Retina (tissue), 1 donor: ENCODE results near the gene KCNQ1.

Experiments
- DNase-seq: peaks from one replicate; pipeline ENCODE4 v3.0.0-alpha.2; 2016

KCNQ1 gene

DNA sequence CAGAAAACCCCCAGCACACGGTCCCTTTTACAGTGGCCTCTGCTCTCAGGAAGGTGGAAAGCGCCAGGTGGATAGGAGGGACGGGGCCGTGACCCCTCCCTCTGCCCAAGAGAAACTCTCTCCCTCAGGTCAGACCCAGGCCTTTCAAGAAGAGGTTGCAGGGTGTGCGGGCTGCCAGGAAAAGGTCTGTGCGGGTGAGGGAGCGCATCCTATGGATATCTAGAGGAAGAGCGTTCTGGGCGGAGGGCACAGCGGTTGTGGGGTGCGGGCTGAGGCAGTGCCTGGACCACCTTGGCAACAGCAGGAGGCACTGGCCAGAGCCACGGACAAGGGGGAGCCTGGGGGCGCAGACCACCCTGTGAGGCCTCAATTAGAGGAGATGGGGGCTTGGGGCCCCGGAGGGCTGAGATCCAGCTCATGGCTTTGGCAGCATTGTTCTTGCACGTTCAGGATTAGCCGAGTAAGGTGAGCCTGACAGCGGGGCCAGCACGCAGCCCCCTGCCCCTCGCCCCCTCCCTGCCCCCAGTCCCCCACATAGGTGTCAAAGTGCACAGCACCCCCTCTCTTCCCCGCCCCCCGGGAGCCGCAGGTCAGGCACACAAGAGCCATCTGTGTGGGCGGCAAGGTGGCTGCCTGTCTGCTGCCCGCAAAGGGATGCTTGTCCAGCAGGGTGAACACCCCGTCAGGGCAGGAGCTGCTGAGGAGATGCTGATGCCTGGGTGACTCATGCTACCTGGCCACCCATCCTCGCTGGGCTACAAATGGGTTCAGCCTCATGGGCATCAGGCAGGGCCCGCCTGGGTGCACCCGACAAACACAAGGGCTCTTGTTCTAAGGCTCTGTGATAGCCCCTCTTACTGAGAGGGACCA lies 347.8 kb downstream of the KCNQ1 start:
- no peak for DNase-seq

DNA sequence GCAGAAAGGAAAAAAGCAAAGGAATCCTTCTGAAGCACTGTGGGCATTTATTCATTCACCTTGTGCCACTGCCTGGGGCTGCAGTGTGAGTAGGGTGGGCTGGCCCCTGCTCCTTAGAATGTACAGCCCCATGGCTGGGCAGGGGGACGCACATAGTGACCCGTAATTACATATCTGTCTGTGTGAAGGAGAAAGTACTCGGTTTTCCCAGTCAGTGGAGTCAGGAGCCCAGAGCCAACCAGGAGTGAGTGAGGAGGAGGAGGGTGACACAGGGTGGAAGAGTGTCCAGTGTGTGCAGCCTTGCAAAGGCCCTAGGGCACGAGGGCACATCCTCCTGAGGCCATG lies 348.9 kb downstream of the KCNQ1 start:
- DNase-seq, result no peak

DNA sequence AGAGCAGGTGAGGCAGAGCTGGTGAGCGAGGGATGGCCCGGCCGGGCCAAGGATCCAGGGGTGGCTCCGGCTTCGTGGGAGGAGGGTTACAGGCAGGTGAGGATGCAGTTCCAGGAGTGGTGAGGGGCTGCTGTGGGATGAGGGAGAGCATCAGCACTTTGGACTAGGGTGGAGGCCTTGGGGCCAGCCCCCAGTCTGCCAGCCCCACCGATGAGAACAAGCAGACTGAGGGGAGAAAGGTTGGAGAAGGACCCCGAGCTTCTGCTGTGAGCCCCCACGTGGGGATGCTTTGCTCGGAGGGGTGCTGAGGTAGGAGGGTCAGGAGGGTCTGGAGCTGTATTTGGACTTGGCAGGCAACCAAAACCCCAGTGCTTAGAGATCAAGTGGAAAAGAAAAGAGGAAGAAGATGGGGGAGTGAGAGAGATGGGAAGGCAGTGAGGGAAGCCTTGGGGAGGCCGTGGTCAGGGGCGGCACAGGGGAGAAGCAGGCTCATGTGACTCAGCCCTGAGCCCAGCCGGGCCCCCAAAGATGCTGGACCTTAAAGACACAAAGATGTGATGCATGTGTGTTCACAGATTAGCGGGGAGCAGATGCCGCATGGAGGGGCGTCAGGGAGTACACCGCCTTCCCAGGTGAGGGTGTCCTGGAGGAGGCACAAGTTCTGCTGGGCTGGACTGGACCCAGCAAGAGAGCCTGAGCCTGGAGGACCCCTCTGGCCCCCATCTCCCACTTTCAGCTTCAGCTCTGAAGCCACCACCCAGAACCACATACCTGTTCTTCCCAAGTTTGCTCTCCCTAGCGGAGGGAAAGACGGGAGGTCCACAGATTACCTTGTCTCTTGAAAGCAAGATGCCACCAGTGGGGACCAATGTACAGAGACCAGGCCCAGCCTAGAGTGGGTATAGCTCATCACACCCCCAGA lies 349.5 kb downstream of the KCNQ1 start:
- no peak for DNase-seq

DNA sequence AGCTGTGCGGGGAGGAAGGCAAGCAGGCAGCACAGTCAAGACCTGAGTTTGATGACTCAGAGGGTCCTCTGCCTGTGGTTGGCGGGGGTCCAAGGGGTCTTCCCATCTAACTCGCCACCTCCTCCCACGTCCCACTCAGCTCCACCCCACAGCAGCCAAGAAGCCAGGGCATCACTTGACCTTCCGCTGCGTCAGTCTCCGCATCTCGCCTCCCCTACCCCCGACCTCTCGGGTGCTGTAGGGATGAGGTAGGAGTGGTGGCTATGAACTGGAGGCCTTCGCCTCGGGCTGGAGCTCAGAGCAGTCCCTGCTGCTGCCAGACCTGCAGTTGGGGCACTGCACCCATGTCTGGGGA lies 350.1 kb downstream of the KCNQ1 start:
- no peak for DNase-seq

DNA sequence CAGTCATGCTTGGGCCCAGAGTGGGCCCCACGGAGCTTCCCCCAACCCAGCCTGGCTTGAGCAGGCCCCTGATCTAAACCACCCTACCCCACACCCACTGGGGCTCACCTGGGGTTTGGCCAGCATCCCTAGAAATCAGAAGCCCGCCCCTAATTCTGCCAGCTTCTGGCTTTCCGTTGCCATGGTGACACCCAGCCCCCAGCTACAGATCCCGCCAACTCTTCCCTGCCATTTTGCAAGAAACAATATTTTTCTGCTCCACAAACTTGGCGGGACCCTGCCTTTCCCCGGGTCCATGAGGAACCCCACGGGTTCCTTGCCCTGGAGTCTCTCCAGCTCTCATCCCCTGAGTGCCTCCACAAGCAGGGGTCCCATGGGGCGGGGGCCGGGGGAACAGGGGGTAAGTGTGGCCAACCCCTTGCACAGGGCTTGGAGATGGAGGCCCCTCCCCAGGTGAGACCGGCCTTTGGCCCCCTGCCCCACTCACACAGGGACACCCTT lies 350.7 kb downstream of the KCNQ1 start:
- DNase-seq, result no peak

DNA sequence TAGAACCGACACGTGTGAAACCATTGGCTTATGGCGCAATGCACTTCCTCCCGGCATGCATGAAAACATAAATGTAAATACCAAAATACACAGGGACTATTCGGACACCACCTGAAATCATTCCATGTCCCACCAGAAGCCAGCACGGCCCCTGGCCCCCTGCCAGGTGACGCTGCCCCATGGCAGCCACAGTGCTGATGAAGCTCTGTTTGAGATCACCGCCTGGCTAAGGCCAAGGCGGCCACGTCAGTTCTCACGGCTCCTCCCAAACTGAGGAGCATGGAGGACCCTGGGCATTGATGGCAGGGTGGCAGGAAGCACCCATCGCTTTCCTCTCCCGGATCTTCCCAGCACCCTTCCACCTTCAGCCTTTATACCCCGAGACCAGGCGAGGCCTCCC lies 351.3 kb downstream of the KCNQ1 start:
- no peak for DNase-seq

DNA sequence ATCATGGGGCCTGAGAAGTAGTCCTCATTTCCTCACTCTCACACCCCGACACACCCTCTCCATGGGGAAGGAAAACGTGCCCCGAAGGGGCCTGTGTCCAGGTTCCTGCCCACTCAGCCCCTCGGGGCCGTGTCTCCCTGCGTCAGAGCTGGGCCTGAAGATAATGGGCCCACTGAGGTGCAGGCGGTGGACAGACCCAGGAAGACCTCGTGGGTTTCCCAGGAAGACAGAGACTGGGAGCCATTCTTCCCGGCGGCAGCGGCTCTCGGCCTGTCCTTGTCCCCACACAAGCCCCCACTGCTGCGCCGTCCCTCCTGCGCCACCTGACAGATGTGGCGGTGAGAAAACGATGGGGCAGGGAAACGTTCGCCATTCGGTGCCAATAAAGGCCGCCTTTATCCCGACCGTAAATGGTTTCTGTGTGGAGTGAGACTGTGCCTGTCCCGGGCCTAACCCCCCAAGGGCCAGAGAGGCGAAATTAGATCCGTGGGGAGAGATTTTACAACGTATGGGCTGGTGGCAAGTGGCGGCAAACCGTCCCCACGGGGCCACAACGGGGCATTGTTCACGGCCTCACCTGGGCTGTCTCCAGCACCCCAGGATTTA lies 351.8 kb downstream of the KCNQ1 start:
- no peak for DNase-seq

DNA sequence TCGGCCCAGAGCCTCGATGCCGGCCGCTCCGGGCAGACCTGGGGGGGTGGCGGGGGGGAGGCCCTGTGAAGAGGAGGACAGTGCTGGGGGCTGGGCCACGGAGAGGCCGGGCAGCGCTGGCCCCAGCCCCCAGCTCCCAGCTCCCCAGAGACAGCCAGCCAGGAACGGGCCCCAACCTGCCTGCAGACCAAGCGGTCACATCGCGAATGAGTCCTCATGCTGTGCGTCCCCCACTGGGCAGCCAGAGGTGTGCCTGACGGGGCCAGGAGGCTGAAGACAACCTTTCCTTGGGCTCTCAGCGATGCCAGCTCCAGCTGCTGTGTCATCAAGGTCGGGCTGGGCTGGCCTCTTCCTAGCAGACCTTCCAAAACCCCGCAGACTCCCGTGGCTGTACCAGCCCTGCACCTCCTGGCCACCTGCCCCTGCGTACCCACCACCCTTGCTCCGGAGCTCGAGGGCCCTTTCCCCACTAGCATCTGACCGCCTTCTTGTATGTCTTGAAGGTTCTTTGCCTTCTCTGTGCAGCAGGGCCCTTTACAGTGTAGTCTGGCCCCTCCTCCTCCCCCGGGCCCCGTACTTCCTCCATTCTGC lies 352.4 kb downstream of the KCNQ1 start:
- DNase-seq, result no peak

DNA sequence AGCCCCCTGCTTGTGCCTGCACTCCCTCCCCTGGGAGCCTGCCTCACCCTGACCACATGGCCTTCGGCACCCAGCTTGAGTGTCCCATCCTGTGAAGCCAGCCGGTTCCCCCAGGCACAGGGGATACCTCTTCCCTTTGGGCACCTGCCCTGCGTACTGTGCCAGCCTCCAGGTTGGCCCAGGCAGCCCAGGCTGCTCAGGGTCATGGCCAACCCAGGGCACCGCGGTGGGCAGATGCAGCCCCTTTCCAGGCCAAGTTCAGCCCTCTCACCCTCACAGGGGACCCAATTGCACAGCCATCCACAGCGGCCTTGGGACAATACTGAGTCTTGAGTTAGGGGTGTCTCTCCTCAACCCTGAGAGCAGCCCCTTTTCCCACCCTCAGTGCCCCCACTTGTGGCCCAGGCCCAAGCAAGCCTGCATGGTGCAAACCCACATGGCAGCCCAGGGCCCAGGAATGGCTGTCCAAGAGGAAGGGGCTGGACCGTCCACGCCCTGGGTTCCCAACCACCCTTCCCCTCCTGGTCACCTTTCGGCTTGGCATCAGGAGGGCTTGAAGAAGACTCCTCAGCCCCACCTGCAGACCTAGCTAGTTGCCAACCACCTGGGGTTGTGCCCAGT lies 353.0 kb downstream of the KCNQ1 start:
- no peak for DNase-seq

DNA sequence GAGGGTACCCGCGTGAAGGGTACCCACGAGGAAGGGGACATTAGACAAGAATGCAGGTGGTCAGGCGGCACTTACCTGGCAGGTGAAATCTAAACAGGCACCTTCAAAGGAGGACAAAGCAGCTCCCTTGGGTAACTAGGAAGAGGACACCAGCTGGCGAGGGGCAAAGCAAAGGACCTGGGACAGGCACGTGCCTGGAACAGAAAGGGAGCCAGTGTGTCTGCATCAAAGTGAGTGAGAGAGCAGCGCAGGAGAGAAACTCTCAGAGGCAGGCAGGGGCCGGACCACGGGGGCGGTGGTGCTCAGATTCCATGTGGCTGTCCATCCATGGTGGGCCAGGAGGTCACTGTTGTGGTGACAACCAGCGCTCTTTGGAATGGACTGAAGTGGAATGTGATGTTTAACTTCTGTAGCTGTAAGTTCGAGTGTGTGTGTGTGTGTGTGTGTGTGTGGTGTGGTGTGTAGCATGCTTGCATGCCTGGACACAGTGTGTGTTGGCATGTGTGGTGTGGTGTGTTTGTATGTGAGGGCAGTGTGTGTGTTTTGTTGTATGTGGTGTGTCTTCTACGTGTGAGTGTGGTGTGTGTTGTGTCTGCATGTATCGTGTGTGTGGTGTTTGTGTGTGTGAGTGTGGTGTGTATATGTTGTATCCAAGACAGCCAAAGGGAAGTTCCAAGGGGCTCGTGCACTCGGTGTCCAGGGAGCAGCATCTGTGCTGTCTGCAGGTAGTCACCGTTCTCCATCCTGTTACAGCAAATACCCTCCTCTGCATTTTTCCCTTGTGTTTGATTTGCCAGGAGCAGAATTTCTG lies 354.3 kb downstream of the KCNQ1 start:
- no peak for DNase-seq

DNA sequence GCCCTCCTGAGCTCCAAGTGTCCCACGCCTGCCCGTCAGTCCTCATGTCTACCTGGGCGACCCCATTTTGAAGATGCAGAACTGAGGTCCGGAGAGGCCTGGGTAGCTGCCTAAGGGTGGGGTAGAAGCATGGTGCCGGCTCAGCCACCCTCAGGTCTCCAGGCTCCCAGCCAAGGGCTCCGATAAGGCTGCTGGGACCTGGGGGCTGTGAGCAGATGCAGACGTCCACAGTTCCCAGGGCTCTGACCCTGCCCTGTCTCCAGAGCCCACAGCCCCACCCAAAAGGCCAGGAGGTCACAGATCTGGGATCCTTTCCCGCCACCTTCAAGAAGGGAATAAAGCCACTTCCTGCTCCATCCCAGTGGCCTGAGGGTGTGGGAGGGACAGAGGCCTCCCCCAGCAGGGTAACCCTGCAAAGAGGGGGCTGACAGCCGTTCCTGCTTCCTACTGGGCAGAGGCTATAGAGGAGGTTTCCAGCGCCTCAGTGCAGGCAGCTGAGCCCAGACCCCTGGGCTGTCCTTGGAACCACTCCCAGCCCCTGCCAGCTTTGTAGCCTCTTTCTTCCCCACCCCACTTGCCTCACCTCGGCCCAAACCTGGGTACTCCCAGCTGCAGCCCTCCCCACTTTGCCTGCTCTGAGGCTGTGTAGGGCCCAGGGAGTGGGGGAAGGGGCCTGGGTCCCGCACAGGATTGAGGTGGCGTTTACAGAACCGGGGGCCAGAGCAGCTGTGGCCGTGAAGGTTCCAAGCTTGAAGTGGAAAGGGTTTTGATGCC lies 355.3 kb downstream of the KCNQ1 start:
- no peak for DNase-seq

DNA sequence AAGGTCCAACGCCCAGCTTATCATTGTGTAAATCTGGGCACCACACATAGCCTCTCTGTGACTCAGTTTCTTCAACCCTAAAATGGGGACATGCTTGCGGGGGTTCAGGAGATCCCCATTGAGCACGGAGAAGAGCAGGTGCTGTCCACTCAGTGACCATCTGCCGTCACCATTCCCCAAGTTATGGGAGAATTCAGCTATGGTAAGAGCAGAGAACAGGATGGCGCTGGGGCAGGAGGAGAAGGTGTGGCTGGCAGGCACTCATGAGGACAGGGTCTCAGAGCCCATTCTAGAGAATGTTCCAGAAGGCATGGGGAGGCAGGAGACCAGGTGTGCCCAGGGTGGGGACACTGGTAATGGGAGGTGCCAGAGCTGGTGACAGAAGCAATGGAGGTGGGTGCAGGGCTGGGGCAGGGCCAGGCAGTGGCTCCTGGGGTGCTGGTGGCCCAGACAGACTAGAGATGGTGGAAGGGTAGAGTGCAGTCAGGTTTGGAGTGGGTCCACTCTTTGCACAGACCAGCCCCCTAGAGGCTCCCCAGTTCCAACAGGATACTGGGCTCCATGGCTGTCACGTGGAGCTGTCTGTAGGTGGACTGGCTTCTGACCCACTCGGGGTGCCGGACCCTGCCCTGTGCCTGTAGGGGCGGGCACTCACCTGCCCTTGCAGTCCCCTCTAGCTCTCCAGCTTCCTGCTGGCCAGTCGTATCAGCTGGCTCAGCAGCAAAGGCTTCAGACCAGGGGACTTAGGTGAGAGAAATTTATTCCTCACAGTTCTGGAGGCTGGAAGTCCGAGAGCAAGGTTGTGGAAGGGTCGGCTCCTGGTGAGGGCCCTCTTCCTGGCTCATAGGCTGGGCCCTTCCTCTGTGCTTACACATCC lies 356.1 kb downstream of the KCNQ1 start:
- DNase-seq, result no peak

DNA sequence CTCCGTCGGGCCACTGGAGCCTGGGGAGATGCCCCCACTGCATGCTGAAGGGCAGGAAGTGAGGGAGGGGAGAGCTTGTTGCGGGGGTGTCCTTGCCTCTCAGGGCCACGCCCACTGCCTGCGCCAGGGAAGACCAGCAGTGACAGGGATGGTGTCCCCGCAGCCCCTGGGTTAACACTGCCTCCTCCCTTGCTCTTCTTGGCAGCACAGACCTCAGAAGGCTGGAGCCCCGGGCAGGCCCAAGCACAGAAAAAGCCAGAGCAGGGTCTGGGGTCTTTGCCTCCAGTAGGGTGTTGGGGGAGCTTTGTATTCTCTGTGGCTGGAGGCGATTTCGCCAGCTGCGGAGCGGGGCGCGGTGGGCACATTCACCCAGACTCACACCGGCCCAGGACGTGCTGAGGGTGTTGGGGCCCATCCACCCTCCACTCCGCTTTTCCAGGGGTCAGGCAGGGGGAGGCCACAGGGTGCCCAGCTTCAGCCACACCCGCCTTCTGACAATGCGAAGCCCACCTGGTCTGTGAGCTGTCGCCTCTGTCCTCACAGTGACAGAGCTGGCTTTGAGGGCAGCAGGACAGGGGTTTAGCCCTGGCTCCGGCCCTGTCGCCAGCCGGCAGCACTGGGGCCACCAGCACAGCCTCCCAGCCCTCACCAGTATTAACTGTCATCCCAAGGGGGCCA lies 357.0 kb downstream of the KCNQ1 start:
- no peak for DNase-seq

DNA sequence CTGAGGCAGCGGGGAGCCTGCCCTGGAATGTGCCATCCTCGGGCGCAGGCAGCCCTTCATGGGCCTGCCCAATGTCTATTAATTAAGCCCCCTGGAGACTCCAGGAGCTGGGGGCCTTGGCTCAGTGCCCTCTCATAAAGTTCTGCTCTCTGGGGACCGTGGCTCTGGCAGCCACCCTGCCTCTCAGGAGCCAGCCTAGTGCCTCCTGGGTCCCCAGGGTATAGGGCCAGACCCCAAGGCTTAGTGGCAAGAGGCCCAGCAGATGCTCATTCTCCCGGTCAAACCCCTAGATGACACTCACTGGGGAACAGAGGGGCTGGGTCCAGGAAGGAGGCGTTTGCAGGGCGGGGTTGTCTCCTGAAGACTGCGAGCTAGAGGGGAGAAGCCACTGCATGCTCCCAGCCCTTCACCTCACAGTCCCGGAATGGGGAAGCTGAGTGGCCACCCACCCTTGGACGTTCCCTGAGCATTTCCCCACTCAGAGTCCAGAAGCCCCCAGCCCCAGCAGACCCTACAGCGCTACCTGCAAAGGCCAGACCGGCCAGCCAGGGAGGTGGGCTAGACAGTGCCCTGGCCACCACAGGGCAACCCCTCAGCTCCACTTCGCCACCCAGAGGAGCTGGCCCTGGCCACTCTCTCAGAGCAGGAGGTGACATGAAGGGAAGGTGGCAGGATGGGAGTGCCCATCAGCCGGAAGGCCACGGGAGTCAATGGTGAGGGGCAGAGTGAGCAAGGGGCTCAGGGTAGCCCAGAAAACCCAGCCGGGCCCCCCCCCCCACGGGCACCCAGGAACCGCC lies 357.8 kb downstream of the KCNQ1 start:
- DNase-seq, result no peak

DNA sequence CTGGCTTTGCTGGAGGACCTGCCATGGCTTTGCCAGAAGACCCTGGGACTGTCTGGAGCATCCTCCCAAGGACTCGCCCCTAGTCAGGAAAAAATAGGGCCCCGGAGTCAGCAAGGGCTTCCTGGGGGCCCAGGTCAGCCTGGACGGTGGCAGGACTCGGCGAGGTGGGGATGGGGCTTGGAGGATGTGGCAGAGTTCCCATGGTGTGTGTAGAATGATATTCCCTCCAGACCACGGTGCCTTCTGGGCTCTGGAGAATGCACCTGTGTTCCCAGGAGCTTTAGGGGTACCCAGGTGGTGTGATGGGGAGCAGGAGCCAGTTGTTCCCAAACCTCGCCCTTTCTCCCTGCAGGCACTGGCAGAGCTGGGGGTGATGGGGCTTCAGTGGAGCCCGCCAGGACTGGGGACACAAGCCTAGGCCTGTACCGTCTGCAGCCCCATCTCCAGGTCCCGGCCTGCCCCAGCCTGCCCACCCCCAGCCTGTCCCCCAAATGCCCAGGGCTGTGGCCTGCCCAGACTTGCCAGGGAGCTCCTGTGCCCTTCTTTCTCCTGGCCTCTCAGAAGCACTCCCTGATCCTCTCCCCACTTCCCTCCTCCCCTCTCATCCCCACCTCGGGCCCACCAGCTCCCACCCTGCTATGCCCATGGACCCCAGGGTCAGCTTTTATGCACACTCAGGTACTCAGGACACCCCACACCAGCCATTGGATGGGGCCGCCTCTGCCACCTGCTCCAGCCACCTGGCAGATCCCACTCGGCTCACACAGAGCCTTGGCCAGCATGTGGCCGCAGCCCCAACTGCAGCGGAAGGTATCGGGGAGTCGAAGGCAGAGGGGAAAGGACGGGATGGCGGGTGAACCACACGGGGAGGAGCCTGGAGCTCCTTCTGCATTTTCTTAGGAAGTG lies 358.6 kb downstream of the KCNQ1 start:
- DNase-seq, result no peak

DNA sequence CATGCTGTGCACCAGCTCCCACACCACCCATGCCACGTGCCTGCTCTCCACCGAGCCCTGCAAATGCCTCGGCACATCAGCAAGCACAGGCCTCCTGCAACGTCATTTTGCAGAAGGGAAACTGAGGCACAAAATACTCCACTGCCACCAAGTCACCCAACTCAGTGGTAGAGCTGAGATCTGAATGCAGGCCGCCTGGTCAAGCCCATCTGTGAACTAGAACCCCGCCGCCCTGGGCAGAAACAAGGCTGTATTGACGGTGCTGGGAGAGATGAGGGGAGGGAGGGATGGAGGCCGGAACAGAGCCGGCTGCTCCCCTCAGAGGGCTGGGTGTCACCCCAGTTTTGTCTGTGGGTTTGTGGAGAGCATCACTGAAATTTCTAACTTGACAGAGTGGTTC lies 359.4 kb downstream of the KCNQ1 start:
- no peak for DNase-seq

DNA sequence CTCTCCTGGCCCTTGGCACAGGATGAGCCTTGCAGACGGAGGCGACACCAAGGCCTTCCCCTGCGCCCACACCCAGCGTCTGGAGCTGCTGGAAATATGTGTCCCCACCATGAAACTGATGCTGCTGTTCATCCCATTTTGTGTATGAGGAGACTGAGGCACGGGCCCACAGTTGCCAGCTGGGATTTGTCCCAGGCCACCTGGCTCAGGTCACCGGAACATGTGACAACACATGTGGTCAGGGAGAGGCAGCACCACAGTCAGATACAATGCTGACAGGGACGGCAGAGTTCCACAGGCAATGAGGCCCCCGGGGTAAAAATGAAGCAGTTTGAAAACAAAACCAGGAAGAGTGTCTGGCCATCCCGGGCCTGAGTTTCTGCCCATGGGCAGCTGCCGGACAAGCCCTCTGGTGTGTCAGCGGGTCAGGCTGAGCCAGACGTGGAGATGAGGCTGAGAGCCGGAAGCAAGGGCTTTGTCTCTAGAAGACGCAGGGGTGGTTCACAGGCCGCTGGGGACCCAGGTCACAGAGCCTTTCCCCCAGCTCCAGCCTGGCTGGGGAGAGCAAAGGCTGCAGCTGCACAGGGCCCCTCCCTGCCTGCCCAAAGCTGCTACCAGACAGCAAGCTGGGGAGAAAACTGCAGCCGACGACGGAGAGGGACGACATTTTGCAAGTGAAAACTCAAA lies 360.0 kb downstream of the KCNQ1 start:
- no peak for DNase-seq
